HG03432 (cell line): ENCODE results near the gene LHX8.
"Not testable (repeated sequence)": the region's sequence is repeated elsewhere in the genome, so short reads cannot be mapped to it uniquely, and the experiment has no call there.

Source experiments
- ATAC-seq: cut with Tn5 transposase; IDR thresholded peaks from one replicate; pipeline ENCODE4 v1.9.1; 2021; ENCODE audit warnings: mild to moderate bottlenecking, moderate library complexity; ENCODE audit not compliant: unreplicated experiment

LHX8 gene

DNA sequence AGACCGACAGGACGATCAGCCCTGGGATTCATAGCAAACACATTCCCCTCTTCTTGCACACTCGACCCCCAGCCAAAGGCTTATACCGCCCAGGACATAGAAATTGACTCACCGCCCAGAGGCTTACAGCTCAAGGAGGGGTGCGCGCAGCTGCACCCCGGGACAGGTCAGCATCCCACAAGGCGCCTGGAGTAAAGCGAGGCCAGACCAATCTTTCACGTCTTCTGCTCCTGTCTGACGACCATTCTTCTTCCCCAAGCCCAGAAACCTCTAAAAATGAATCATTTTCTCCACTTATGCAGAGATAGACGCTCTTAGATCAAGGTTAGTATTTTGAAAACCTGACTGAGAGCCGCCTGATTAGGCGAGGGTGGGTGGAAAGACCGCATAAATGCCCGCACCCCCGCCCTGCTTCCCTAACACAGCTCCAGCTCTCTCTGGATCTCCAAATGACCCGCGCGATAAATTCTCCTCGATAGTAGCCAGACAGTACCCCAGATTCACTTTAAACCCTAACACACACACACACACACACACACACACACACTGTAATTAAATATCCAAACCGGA lies 1.9 kb upstream of the LHX8 start:
- no peak for ATAC-seq

- no peak for ATAC-seq
Observed at GRCh38 chr1:75132812-75133619, 1.2 kb upstream of the LHX8 start.

DNA sequence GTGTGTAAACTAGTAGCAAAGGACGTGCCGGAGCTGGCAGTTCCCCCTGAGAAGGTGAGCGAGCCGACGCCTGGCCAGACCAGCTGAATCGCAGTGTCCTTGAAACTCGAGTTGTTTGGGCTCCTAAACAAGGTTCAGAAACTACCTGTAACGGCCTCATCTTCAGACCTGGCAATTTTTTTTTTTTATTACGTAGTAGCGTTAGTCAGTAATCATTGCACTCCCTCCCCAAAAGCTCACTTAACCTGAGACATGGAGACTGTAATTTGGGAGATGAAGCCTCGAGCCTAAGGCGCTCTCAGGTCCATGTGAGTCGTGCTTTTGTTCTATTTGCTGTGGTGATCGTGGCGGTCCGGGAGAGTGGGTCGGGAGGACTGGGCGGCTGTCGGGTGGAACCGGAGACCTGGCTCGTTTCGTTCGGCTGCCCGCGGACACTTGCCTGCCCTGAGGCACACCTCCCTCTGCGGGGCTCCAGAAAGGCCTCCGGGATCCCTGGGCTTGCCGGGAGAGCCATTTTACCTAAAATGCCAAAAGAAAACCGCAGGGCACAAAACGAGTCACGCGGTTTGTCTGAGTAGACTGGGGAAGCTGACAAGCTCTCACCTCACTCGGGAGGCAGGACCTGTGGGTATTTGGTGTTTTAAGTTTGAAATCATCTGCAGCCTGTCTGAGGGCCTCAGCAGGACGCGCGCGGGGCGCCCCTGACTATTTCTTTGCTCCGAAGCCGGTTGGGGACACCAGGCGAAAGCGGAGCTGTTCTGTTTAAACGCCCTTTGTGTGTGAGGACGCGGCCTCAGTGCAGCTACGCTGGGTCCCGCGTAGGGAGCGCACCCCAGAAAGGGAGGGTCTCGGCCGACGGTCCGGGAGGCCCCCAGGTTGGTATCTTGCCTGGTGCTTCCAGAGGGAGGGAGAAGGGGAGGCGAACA lies 722 bp downstream of the LHX8 start:
- ATAC-seq = peak; percentile 36

DNA sequence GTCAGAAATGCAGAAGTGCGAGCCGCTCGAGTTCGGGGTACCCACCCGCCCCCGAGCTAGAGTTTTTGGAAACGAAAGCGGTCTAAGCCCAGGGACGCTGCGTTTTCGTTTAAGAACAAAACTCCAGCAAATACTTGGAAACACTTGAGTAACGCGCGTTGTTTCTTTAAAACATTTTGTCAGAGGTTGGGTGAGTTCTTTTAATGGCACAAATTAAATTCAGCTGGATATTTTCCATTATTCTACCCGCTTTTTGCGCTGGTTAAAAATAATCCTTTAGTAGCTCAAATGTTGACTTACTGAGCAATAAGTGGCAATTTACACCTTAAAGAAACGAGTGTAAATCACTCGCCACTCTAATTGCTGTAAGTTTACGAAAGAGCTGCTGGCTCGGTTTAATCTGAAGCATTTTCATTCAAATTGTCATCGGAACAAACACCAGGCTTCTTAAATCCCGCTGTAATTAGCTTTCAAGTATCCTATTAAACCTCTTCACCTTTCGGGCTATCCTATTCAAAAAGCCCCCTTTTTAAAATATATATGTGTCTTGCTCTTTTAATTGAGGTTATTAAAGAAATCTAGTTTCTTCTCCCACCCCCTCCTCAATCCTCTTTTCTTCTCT lies 1.5 kb downstream of the LHX8 start:
- ATAC-seq = peak; percentile 22

GRCh38 chr1:75136195-75136815 lies 2.1 kb downstream of the LHX8 start:
- no peak for ATAC-seq

DNA sequence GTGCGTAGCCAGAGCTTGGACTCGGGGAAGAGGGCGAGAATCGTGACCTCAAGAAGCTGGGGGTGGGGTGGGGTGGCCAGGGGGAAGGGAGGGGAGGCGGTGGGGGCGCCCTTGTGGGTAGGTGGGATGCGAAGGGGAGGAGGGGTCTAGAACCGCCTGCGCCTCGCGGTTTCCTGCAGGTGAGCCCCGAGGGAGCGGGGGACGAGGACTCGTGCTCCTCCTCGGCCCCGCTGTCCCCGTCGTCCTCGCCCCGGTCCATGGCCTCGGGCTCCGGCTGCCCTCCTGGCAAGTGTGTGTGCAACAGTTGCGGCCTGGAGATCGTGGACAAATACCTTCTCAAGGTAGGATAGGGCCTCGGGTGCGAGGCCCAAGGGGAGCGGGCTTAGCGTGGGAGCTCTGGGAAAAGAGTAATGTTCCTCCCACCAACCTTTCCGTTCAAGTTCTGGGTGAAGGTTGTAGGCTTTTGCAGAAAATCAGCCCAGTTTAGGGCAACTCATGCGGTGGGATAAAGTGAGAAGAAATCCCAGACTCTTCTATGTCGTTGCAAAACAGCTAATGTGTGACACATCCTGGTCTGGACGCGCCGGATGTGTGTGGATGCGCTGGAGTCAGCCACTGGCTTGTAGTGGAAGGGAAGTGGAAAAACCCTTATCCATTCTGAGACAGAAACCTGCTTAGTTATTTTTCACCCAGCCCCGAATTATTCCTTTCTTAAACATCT lies 2.9 kb downstream of the LHX8 start:
- no peak for ATAC-seq

DNA sequence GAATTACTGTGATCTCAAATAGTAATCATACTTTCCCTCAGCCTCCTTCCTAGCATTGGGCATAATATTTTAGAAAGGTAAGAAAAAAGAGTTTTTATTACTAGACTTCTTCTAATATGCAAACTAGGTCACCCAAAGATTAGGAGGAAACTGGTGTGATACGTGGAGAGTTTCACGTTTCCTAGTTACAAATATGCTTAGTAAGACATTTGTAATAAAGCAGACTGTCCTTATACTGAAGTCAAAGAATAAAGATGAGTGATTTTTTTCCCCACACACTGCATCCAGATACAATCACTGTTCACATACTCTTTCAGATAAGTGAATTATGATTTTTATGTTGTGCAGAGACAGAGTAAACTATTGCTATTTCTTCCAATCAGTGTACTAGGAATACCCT lies 17.9 kb downstream of the LHX8 start:
- ATAC-seq = no peak

DNA sequence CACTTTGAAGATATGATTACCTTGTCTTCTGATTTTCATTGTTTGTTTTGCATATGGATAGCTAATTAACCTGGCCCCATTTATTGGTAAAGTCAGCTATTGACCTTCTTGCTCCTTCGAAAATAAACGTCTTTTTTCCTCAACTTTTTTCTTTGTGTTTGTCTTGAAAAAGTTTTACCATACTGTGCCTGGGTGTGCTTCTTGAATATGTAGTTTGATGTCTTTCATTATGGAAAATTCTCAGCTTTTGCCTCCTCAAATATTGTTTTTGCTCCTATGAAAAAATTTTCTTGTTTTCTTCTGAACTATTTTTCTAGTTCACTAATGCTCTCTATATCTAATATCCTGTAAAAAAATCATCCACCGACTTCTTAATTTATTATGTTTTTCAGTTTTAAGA lies 25.0 kb downstream of the LHX8 start:
- ATAC-seq = no peak

GRCh38 chr1:75165264-75165663 lies 31.1 kb downstream of the LHX8 start:
- peak; percentile 64 for ATAC-seq

- no peak for ATAC-seq
Observed at GRCh38 chr1:75166821-75167220, 32.6 kb downstream of the LHX8 start.

DNA sequence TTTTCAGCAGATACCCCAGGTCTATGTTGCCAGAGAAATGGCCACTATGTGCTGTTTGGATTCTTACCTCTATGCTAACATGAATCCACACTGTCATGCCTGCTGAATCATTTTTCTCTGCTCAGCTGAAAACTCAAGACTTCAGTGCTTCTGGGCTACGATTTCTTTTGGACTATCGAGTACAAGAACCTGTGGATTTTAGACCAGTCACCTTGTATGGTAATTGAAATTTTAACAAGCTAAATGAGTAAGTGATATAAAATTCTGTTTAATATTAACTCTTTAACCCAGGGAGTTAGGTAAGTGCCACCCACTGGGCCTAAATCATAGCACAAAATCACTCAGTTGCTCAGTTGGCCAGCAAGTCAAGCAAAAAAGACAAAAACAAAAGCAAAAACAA lies 35.8 kb downstream of the LHX8 start:
- ATAC-seq = no peak

GRCh38 chr1:75170981-75171380 lies 36.8 kb downstream of the LHX8 start:
- no peak for ATAC-seq

DNA sequence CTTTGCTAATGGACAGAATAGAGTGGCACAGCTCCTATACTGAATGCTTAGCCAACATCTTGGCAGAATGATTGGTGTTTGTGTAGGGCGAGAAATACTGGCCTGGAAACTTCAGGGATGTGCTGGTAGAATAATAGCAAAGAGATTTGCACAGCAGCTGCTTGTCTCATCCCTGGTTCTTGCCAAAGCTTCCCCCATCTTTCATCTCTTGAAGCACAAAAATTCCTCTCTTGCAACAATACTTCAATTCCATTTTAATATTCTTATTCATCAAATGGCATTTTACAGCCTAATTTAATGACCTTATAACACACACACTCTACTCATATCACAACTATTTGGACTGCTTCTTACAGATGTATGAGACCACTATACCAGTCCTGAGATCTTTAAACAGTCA lies 37.7 kb downstream of the LHX8 start:
- no peak for ATAC-seq

GRCh38 chr1:75172556-75172955 lies 38.4 kb downstream of the LHX8 start:
- no peak for ATAC-seq

DNA sequence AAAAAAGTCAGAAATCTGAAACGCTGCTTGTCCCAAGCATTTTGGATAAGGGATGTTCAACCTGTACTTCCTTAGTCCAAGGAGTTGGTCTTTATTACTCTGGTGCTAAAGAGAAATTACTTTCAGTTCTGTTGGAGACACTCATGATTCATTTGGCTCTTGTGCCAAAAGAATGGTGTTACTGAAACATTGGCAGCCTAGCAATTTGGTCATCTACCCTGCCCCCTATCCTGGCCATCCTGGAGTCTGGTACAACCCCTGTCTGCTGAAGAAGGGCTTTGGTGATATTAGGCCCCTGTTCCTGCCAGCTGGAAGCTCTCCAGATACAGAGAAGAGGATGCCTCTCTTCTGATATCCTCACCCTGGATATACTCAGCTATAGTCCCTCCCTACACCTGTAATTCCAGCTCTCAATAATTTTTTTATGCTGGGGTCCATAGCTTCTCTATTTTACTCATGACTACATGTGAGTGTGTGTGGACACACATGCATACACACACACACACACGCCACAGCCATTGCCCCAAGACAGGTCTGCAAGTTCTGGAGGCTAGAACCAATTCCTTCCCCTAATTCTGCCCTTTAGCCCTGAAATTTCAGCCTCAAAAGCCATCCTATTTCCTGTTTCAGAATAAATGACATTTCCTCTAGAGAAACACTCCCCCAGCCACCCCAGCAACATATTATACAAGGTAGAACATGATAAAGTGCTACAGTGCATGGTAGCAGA lies 40.0 kb downstream of the LHX8 start:
- ATAC-seq = no peak

GRCh38 chr1:75181214-75181955 lies 47.2 kb downstream of the LHX8 start:
- not testable (repeated sequence) for ATAC-seq

DNA sequence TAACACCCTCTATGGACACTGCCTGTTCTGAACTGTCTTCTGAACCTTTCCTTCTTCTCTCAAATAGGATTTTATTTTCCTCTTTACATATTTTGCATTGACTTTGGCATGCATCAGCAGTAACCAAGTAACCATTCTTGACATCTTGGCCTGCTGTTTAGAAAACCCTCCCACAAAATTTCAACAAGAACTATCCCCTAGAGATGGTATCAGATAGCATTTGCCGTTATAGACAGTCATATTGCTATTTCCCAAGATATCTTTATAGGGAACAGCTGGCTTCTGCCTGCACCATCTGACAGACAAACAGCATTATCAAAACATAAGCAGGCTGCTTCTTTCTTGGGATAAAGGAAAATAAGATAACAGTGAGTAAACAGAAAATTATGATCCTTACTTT lies 54.7 kb downstream of the LHX8 start:
- no peak for ATAC-seq

GRCh38 chr1:75198163-75198562 lies 64.0 kb downstream of the LHX8 start:
- ATAC-seq = no peak

GRCh38 chr1:75198761-75199160 lies 64.6 kb downstream of the LHX8 start:
- no peak for ATAC-seq
